ENCODE results near the gene RPS21. TPM values are rescaled to one million over a fixed set of nuclear protein-coding genes. Genes with fewer than 3 reads are reported as not detected.

RPS21 gene
- total RNA-seq, 1 donor from 2014 or later: 1,907 TPM

- no peak for DNase-seq (ENCODE audit: low spot score)
- no peak overlapping the region for H3K27ac Mint-ChIP-seq
- intact Hi-C loops (cut with micrococcal nuclease): no loop called here
- no peaks in the 10 kb centered on the region for H3K4me1 Mint-ChIP-seq (ENCODE audit: low read depth)
- no peaks in the 10 kb centered on the region for H3K36me3 Mint-ChIP-seq (ENCODE audit: low read depth)
- H3K4me3 Mint-ChIP-seq: no peak overlapping the region
- H3K9me3 Mint-ChIP-seq: no peaks in the 10 kb centered on the region
- no peaks in the 10 kb centered on the region for H3K27me3 Mint-ChIP-seq (ENCODE audit: insufficient read depth)
Observed at GRCh38 chr20:62356589-62357186, 30.2 kb upstream of the RPS21 start.

GRCh38 chr20:62357187-62357667 lies 29.7 kb upstream of the RPS21 start:
- H3K27ac Mint-ChIP-seq: no peak overlapping the region
- H3K36me3 Mint-ChIP-seq (ENCODE audit: low read depth): no peaks in the 10 kb centered on the region
- no peaks in the 10 kb centered on the region for H3K9me3 Mint-ChIP-seq
- intact Hi-C loops (cut with micrococcal nuclease): no loop called here
- H3K4me3 Mint-ChIP-seq: no peak overlapping the region
- no peaks in the 10 kb centered on the region for H3K27me3 Mint-ChIP-seq (ENCODE audit: insufficient read depth)
- no peak for DNase-seq (ENCODE audit: low spot score)
- H3K4me1 Mint-ChIP-seq (ENCODE audit: low read depth): no peaks in the 10 kb centered on the region

- DNase-seq (ENCODE audit: low spot score): no peak
- no peaks in the 10 kb centered on the region for H3K4me1 Mint-ChIP-seq (ENCODE audit: low read depth)
- no peaks in the 10 kb centered on the region for H3K36me3 Mint-ChIP-seq (ENCODE audit: low read depth)
- H3K9me3 Mint-ChIP-seq: no peaks in the 10 kb centered on the region
- no peaks in the 10 kb centered on the region for H3K27me3 Mint-ChIP-seq (ENCODE audit: insufficient read depth)
- no peak overlapping the region for H3K4me3 Mint-ChIP-seq
- intact Hi-C loops (cut with micrococcal nuclease): no loop called here
- no peak overlapping the region for H3K27ac Mint-ChIP-seq
Observed at GRCh38 chr20:62357681-62358080, 29.2 kb upstream of the RPS21 start.

- intact Hi-C loops (cut with micrococcal nuclease): no loop called here
- no peaks in the 10 kb centered on the region for H3K4me1 Mint-ChIP-seq (ENCODE audit: low read depth)
- no peak overlapping the region for H3K27ac Mint-ChIP-seq
- no peaks in the 10 kb centered on the region for H3K9me3 Mint-ChIP-seq
- DNase-seq (ENCODE audit: low spot score): no peak
- H3K4me3 Mint-ChIP-seq: no peak overlapping the region
- no peaks in the 10 kb centered on the region for H3K27me3 Mint-ChIP-seq (ENCODE audit: insufficient read depth)
- H3K36me3 Mint-ChIP-seq (ENCODE audit: low read depth): no peaks in the 10 kb centered on the region
Observed at GRCh38 chr20:62358171-62359042, 28.5 kb upstream of the RPS21 start.

GRCh38 chr20:62359043-62359490 lies 27.8 kb upstream of the RPS21 start:
- Mint-ChIP-seq H3K9me3 (no peaks in the 10 kb centered on the region), H3K4me1 (ENCODE audit: low read depth) (no peaks in the 10 kb centered on the region), H3K27ac (no peak overlapping the region), H3K27me3 (ENCODE audit: insufficient read depth) (peaks cover 2% of the 10 kb centered on the region), H3K4me3 (no peak overlapping the region), H3K36me3 (ENCODE audit: low read depth) (no peaks in the 10 kb centered on the region)
- DNase-seq (ENCODE audit: low spot score): no peak
- intact Hi-C loops (cut with micrococcal nuclease): no loop called here

GRCh38 chr20:62359491-62360121 lies 27.3 kb upstream of the RPS21 start:
- intact Hi-C loops (cut with micrococcal nuclease): no loop called here
- DNase-seq (ENCODE audit: low spot score): no peak
- Mint-ChIP-seq H3K36me3 (ENCODE audit: low read depth) (no peaks in the 10 kb centered on the region), H3K4me3 (no peak overlapping the region), H3K9me3 (no peaks in the 10 kb centered on the region), H3K4me1 (ENCODE audit: low read depth) (no peaks in the 10 kb centered on the region), H3K27ac (no peak overlapping the region), H3K27me3 (ENCODE audit: insufficient read depth) (peaks cover 2% of the 10 kb centered on the region)

- H3K27ac Mint-ChIP-seq: no peak overlapping the region
- H3K9me3 Mint-ChIP-seq: no peaks in the 10 kb centered on the region
- no peaks in the 10 kb centered on the region for H3K36me3 Mint-ChIP-seq (ENCODE audit: low read depth)
- DNase-seq (ENCODE audit: low spot score): no peak
- peaks cover 9% of the 10 kb centered on the region for H3K27me3 Mint-ChIP-seq (ENCODE audit: insufficient read depth)
- no peaks in the 10 kb centered on the region for H3K4me1 Mint-ChIP-seq (ENCODE audit: low read depth)
- no peak overlapping the region for H3K4me3 Mint-ChIP-seq
- intact Hi-C loops (cut with micrococcal nuclease): no loop called here
Observed at GRCh38 chr20:62360854-62361798, 25.8 kb upstream of the RPS21 start.

GRCh38 chr20:62361799-62362589 lies 24.9 kb upstream of the RPS21 start:
- peaks cover 9% of the 10 kb centered on the region for H3K27me3 Mint-ChIP-seq (ENCODE audit: insufficient read depth)
- H3K4me1 Mint-ChIP-seq (ENCODE audit: low read depth): no peaks in the 10 kb centered on the region
- H3K27ac Mint-ChIP-seq: no peak overlapping the region
- intact Hi-C loops (cut with micrococcal nuclease): no loop called here
- no peak overlapping the region for H3K4me3 Mint-ChIP-seq
- H3K36me3 Mint-ChIP-seq (ENCODE audit: low read depth): no peaks in the 10 kb centered on the region
- no peak for DNase-seq (ENCODE audit: low spot score)
- H3K9me3 Mint-ChIP-seq: no peaks in the 10 kb centered on the region

- Mint-ChIP-seq H3K4me1 (ENCODE audit: low read depth) (no peaks in the 10 kb centered on the region), H3K36me3 (ENCODE audit: low read depth) (no peaks in the 10 kb centered on the region), H3K27me3 (ENCODE audit: insufficient read depth) (peaks cover 10% of the 10 kb centered on the region), H3K27ac (no peak overlapping the region), H3K9me3 (no peaks in the 10 kb centered on the region), H3K4me3 (no peak overlapping the region)
- no peak for DNase-seq (ENCODE audit: low spot score)
- intact Hi-C loops (cut with micrococcal nuclease): no loop called here
Observed at GRCh38 chr20:62362590-62362940, 24.3 kb upstream of the RPS21 start.

- Mint-ChIP-seq H3K27ac (no peak overlapping the region), H3K27me3 (ENCODE audit: insufficient read depth) (peaks cover 13% of the 10 kb centered on the region), H3K36me3 (ENCODE audit: low read depth) (no peaks in the 10 kb centered on the region), H3K4me1 (ENCODE audit: low read depth) (no peaks in the 10 kb centered on the region), H3K9me3 (no peaks in the 10 kb centered on the region), H3K4me3 (no peak overlapping the region)
- DNase-seq (ENCODE audit: low spot score): no peak
- intact Hi-C loops (cut with micrococcal nuclease): no loop called here
Observed at GRCh38 chr20:62362991-62363919, 23.6 kb upstream of the RPS21 start.
